Measurements from ENCODE around the gene ADGRD1. TPM values are rescaled to one million over a fixed set of nuclear protein-coding genes. Genes with fewer than 3 reads are reported as not detected.
"Not testable (repeated sequence)": the region's sequence is repeated elsewhere in the genome, so short reads cannot be mapped to it uniquely, and the experiment has no call there.

The ADGRD1 gene
- total RNA-seq, 2 experiments from 2014 or later, result 0.64 to 1.0 TPM

GRCh38 chr12:131117438-131118245, 163.9 kb downstream of the ADGRD1 start:
- Mint-ChIP-seq H3K4me3 (no peak overlapping the region), H3K27ac (no peak overlapping the region), H3K27me3 (peaks cover 17% of the 10 kb centered on the region), H3K4me1 (ENCODE audit: low read depth) (no peaks in the 10 kb centered on the region), H3K9me3 (no peaks in the 10 kb centered on the region), H3K36me3 (no peaks in the 10 kb centered on the region)
- POLR2A ChIA-PET, result no interaction called here
- intact Hi-C loops (cut with micrococcal nuclease), result no loop called here
- no peak for DNase-seq
- CTCF ChIA-PET, result interaction anchor here (4.6 to 5.0 kb wide), 2 partner anchors 13 to 15 kb away, joined by 26 to 33 read pairs; no protein-coding TSS in a partner anchor

- Mint-ChIP-seq H3K27me3 (peaks cover 17% of the 10 kb centered on the region), H3K36me3 (no peaks in the 10 kb centered on the region), H3K27ac (no peak overlapping the region), H3K9me3 (no peaks in the 10 kb centered on the region), H3K4me3 (no peak overlapping the region), H3K4me1 (ENCODE audit: low read depth) (no peaks in the 10 kb centered on the region)
- POLR2A ChIA-PET, result no interaction called here
- intact Hi-C loops (cut with micrococcal nuclease), result no loop called here
- CTCF ChIA-PET, result interaction anchor here (4.6 to 5.0 kb wide), 2 partner anchors 14 kb away, joined by 26 to 33 read pairs; no protein-coding TSS in a partner anchor
- no peak for DNase-seq
Measured at GRCh38 chr12:131118371-131118770, 164.7 kb downstream of the ADGRD1 start.

GRCh38 chr12:131119345-131119744, 165.6 kb downstream of the ADGRD1 start:
- H3K9me3 Mint-ChIP-seq; H3K4me1 Mint-ChIP-seq (ENCODE audit: low read depth); H3K36me3 Mint-ChIP-seq; H3K4me3 Mint-ChIP-seq; H3K27me3 Mint-ChIP-seq; DNase-seq; H3K27ac Mint-ChIP-seq; intact Hi-C loops (cut with micrococcal nuclease); POLR2A ChIA-PET: not testable (repeated sequence)
- CTCF ChIA-PET, result interaction anchor here (5.0 kb wide), 1 partner anchor 13 kb away, joined by 26 read pairs; no protein-coding TSS in a partner anchor

- no peak overlapping the region for H3K4me3 Mint-ChIP-seq
- H3K36me3 Mint-ChIP-seq, result no peaks in the 10 kb centered on the region
- peaks cover 8% of the 10 kb centered on the region for H3K27me3 Mint-ChIP-seq
- intact Hi-C loops (cut with micrococcal nuclease), result no loop called here
- no peak for DNase-seq
- H3K4me1 Mint-ChIP-seq (ENCODE audit: low read depth), result no peaks in the 10 kb centered on the region
- H3K9me3 Mint-ChIP-seq, result no peaks in the 10 kb centered on the region
- no peak overlapping the region for H3K27ac Mint-ChIP-seq
- CTCF ChIA-PET, result interaction anchor here (0.9 to 5.0 kb wide), 2 partner anchors 13 to 15 kb away, joined by 3 to 26 read pairs; no protein-coding TSS in a partner anchor
- POLR2A ChIA-PET, result no interaction called here
Measured at GRCh38 chr12:131119936-131120335, 166.2 kb downstream of the ADGRD1 start.

GRCh38 chr12:131120831-131121271, 167.1 kb downstream of the ADGRD1 start:
- Mint-ChIP-seq H3K4me1 (ENCODE audit: low read depth) (no peaks in the 10 kb centered on the region), H3K9me3 (no peaks in the 10 kb centered on the region), H3K27me3 (peaks cover 3% of the 10 kb centered on the region), H3K4me3 (no peak overlapping the region), H3K36me3 (no peaks in the 10 kb centered on the region), H3K27ac (no peak overlapping the region)
- intact Hi-C loops (cut with micrococcal nuclease), result no loop called here
- peak; percentile 1 for DNase-seq
- ChIA-PET CTCF (no interaction called here), POLR2A (no interaction called here)

GRCh38 chr12:131121705-131122405, 168.1 kb downstream of the ADGRD1 start:
- Mint-ChIP-seq H3K27me3 (peaks cover 2% of the 10 kb centered on the region), H3K4me1 (ENCODE audit: low read depth) (no peaks in the 10 kb centered on the region), H3K9me3 (no peaks in the 10 kb centered on the region), H3K4me3 (no peak overlapping the region), H3K27ac (no peak overlapping the region), H3K36me3 (no peaks in the 10 kb centered on the region)
- CTCF ChIA-PET, result interaction anchor here (1.2 kb wide), 1 partner anchor 17 kb away, joined by 3 read pairs; no protein-coding TSS in a partner anchor
- POLR2A ChIA-PET, result no interaction called here
- intact Hi-C loops (cut with micrococcal nuclease), result no loop called here
- DNase-seq, result peak; percentile 4

- Mint-ChIP-seq H3K4me1 (ENCODE audit: low read depth) (no peaks in the 10 kb centered on the region), H3K9me3 (no peaks in the 10 kb centered on the region), H3K4me3 (no peak overlapping the region), H3K27me3 (peaks cover 2% of the 10 kb centered on the region), H3K27ac (no peak overlapping the region), H3K36me3 (no peaks in the 10 kb centered on the region)
- ChIA-PET CTCF (interaction anchor here (1.2 kb wide), 1 partner anchor 18 kb away, joined by 3 read pairs; no protein-coding TSS in a partner anchor), POLR2A (no interaction called here)
- no peak for DNase-seq
- intact Hi-C loops (cut with micrococcal nuclease), result no loop called here
Measured at GRCh38 chr12:131122631-131123030, 168.9 kb downstream of the ADGRD1 start.

- H3K9me3 Mint-ChIP-seq, result no peaks in the 10 kb centered on the region
Measured at GRCh38 chr12:131123817-131124216, 170.1 kb downstream of the ADGRD1 start.

GRCh38 chr12:131124487-131125280, 171.0 kb downstream of the ADGRD1 start:
- ChIA-PET POLR2A (no interaction called here), CTCF (interaction anchor here (0.8 to 1.6 kb wide), 3 partner anchors 8 to 20 kb away, joined by 3 to 6 read pairs (median 3); no protein-coding TSS in a partner anchor)
- intact Hi-C loops (cut with micrococcal nuclease), result no loop called here
- Mint-ChIP-seq H3K4me3 (no peak overlapping the region), H3K4me1 (ENCODE audit: low read depth) (no peaks in the 10 kb centered on the region), H3K27me3 (no peaks in the 10 kb centered on the region), H3K36me3 (no peaks in the 10 kb centered on the region), H3K27ac (no peak overlapping the region), H3K9me3 (no peaks in the 10 kb centered on the region)
- DNase-seq, result no peak

More at GRCh38 chr12:131123817-131124216, 170.1 kb downstream of the ADGRD1 start:
- ChIA-PET CTCF (interaction anchor here (0.8 to 1.6 kb wide), 3 partner anchors 9 to 19 kb away, joined by 3 to 6 read pairs (median 3); no protein-coding TSS in a partner anchor), POLR2A (no interaction called here)
- Mint-ChIP-seq H3K36me3 (no peaks in the 10 kb centered on the region), H3K27ac (no peak overlapping the region), H3K4me3 (no peak overlapping the region), H3K4me1 (ENCODE audit: low read depth) (no peaks in the 10 kb centered on the region), H3K27me3 (peaks cover under 1% of the 10 kb centered on the region)
- intact Hi-C loops (cut with micrococcal nuclease), result no loop called here
- DNase-seq, result no peak

GRCh38 chr12:131126662-131127173, 173.0 kb downstream of the ADGRD1 start:
- H3K9me3 Mint-ChIP-seq, result no peaks in the 10 kb centered on the region
- CTCF ChIA-PET, result no interaction called here
- intact Hi-C loops (cut with micrococcal nuclease), result no loop called here

GRCh38 chr12:131128556-131128955, 174.8 kb downstream of the ADGRD1 start:
- H3K4me1 Mint-ChIP-seq (ENCODE audit: low read depth), result no peaks in the 10 kb centered on the region

More at GRCh38 chr12:131126662-131127173, 173.0 kb downstream of the ADGRD1 start:
- POLR2A ChIA-PET, result no interaction called here
- Mint-ChIP-seq H3K27me3 (no peaks in the 10 kb centered on the region), H3K4me3 (no peak overlapping the region), H3K36me3 (no peaks in the 10 kb centered on the region), H3K4me1 (ENCODE audit: low read depth) (no peaks in the 10 kb centered on the region), H3K27ac (no peak overlapping the region)
- no peak for DNase-seq

More at GRCh38 chr12:131128556-131128955, 174.8 kb downstream of the ADGRD1 start:
- Mint-ChIP-seq H3K27me3 (no peaks in the 10 kb centered on the region), H3K9me3 (no peaks in the 10 kb centered on the region), H3K4me3 (no peak overlapping the region), H3K36me3 (no peaks in the 10 kb centered on the region), H3K27ac (no peak overlapping the region)
- no peak for DNase-seq
- ChIA-PET CTCF (no interaction called here), POLR2A (no interaction called here)
- intact Hi-C loops (cut with micrococcal nuclease), result no loop called here
